HEK293T (cell line): ENCODE data around the gene FAM151A.

Source experiments
- BHLHE40 ChIP-seq: fragments of 450-650 bp; IDR thresholded peaks from 2 replicates; pipeline ENCODE4 v1.6.1; 2016; ENCODE audit warnings: mild to moderate bottlenecking, moderate library complexity, borderline replicate concordance
- CTBP1 ChIP-seq: fragments of 450-650 bp; IDR thresholded peaks from 2 replicates; pipeline ENCODE4 v1.6.1; 2016; ENCODE audit warnings: borderline replicate concordance
- FOXM1 ChIP-seq: fragments of 450-650 bp; IDR thresholded peaks from 2 replicates; pipeline ENCODE4 v1.6.1; 2017; ENCODE audit warnings: mild to moderate bottlenecking, borderline replicate concordance

- TF ChIP-seq BHLHE40: no peak
- TF ChIP-seq CTBP1: no peak
- TF ChIP-seq FOXM1: no peak
These were observed 63.5 kb downstream of the FAM151A start for GRCh38 chr1:54559771-54560231.
